AG09309 (cell line): ENCODE results near the gene ARHGDIB.

Experiments used
- DNase-seq: peaks from one replicate; pipeline ENCODE4 v3.0.0-alpha.2; 2010; ENCODE audit warnings: low read depth
- H3K4me3 ChIP-seq: 2 replicates; pipeline ENCODE4 v1.5.1; 2011; ENCODE audit warnings: mild to moderate bottlenecking, low read depth, low read length, moderate library complexity; ENCODE audit not compliant: control insufficient read depth
- CTCF ChIP-seq: IDR thresholded peaks from 2 replicates; pipeline ENCODE4 v1.5.1; 2011; ENCODE audit warnings: mild to moderate bottlenecking, low read depth, low read length, inconsistent platforms; ENCODE audit not compliant: insufficient read depth, control insufficient read depth; ENCODE audit errors: missing control alignments

The ARHGDIB gene

GRCh38 chr12:14964406-14964805 lies 3.0 kb upstream of the ARHGDIB start:
- no peak for TF ChIP-seq CTCF
- no peak for DNase-seq
- H3K4me3 ChIP-seq, result no peak overlapping the region

- no peak for DNase-seq
- H3K4me3 ChIP-seq, result no peak overlapping the region
- no peak for TF ChIP-seq CTCF
Measured at GRCh38 chr12:14963520-14963919, 2.1 kb upstream of the ARHGDIB start.

GRCh38 chr12:14962797-14963196 lies 1.4 kb upstream of the ARHGDIB start:
- DNase-seq, result no peak
- no peak overlapping the region for H3K4me3 ChIP-seq
- TF ChIP-seq CTCF, result no peak

- no peak for DNase-seq
- TF ChIP-seq CTCF, result no peak
- no peak overlapping the region for H3K4me3 ChIP-seq
Measured at GRCh38 chr12:14962153-14962539, 745 bp upstream of the ARHGDIB start.

- DNase-seq, result no peak
- H3K4me3 ChIP-seq, result no peak overlapping the region
Measured at GRCh38 chr12:14960548-14961465, 594 bp downstream of the ARHGDIB start.

GRCh38 chr12:14959916-14960496 lies 1.4 kb downstream of the ARHGDIB start:
- no peak overlapping the region for H3K4me3 ChIP-seq

More at GRCh38 chr12:14960548-14961465, 594 bp downstream of the ARHGDIB start:
- no peak for TF ChIP-seq CTCF

More at GRCh38 chr12:14959916-14960496, 1.4 kb downstream of the ARHGDIB start:
- DNase-seq, result no peak
- no peak for TF ChIP-seq CTCF
